ENCODE measurements around the gene PHKB. TPM values are rescaled to one million over a fixed set of nuclear protein-coding genes. Genes with fewer than 3 reads are reported as not detected.

PHKB gene
- total and polyA plus RNA-seq, 2 donors from 2014 or later = 48.3 to 80.5 TPM

DNA sequence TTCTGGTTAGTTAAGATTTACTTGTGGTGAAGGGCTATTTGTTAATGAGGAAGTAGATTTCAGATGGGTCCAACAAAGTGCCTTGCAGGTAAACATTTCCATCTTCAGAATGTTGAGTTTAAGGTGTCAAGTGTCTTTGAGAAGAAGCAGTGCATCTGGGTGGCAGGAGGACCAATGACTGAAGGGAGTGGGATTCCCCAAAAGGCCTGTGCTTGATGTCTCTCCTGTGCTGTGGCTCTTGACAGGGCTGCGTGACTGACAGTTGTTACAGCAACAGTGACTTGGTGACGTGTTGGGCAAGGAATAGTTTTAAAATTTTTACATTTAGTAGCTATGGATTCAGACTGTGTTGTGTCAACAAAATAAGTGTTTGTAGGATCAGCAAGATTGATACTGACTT, 149.9 kb downstream of the PHKB start:
- peaks cover 0 to 13% (median 12%) of the 10 kb centered on the region in 3 donors for H3K36me3 ChIP-seq (ENCODE audit: control insufficient read depth in 2 of 3, insufficient read depth in 3 of 3, low read length in 3 of 3)

DNA sequence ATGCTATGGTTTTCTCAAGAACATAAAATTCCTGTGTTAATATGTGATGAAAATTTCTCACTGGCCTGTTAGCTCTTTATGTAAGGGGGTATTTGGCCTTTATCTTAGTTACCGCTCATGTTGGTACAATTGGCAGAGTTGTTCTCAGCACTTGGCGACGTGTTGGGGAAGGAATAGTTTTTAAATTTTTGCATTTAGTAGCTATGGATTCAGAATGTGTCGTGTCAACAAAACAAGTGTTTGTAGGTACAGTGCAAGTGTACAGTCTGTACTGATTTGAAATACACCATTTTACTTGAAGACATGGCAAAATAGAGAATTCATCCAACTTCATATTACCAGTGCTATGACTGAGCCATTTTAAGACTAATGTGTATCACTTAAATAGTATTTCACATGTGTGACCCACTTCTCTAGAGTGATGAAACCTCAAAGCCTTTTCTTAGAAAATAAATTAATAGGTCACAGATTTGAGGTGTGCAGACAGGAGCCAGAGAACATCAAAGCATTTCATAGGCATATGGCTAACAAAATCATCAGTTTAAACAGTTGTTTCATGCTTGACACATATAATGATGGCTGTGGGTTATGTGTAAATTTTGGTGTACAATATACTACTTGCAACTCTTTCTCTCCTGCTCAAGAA, 150.8 kb downstream of the PHKB start:
- no peak for DNase-seq
- no peak overlapping the region for H3K4me3 ChIP-seq (ENCODE audit: low read length in 3 of 3)
- no peak overlapping the region for H3K9ac ChIP-seq (ENCODE audit: low read length in 3 of 3)
- intact Hi-C loops (cut with DNase I) = no loop called here
- TF ChIP-seq CTCF (IDR thresholded peaks at IDR 0.05; ENCODE audit: borderline replicate concordance, extremely low read depth, insufficient read depth) = no peak
- no peak for FAIRE-seq
- H3K27me3 ChIP-seq (ENCODE audit: control insufficient read depth, insufficient read depth, low read length) = no peaks in the 10 kb centered on the region
- H3K27ac ChIP-seq (ENCODE audit: low read depth in 2 of 2, low read length in 2 of 2) = no peak overlapping the region
- H3K9me3 ChIP-seq (ENCODE audit: control insufficient read depth in 2 of 3, insufficient read depth in 1 of 3, low read length in 3 of 3) = no peaks in the 10 kb centered on the region
- H3K4me1 ChIP-seq (ENCODE audit: control insufficient read depth in 2 of 3, insufficient read depth in 2 of 3, low read depth in 1 of 3, low read length in 3 of 3) = no peaks in the 10 kb centered on the region
- peaks cover 0 to 12% (median 11%) of the 10 kb centered on the region in 3 donors for H3K36me3 ChIP-seq (ENCODE audit: control insufficient read depth in 2 of 3, insufficient read depth in 3 of 3, low read length in 3 of 3)

More for the DNA sequence above, 149.9 kb downstream of the PHKB start:
- Histone ChIP-seq H3K9me3 (ENCODE audit: control insufficient read depth in 2 of 3, insufficient read depth in 1 of 3, low read length in 3 of 3) (no peaks in the 10 kb centered on the region), H3K27ac (ENCODE audit: low read depth in 2 of 2, low read length in 2 of 2) (no peak overlapping the region), H3K27me3 (ENCODE audit: control insufficient read depth, insufficient read depth, low read length) (no peaks in the 10 kb centered on the region), H3K9ac (ENCODE audit: low read length in 3 of 3) (no peak overlapping the region), H3K4me3 (ENCODE audit: low read length in 3 of 3) (no peak overlapping the region), H3K4me1 (ENCODE audit: control insufficient read depth in 2 of 3, insufficient read depth in 2 of 3, low read depth in 1 of 3, low read length in 3 of 3) (no peaks in the 10 kb centered on the region)
- intact Hi-C loops (cut with DNase I) = no loop called here
- DNase-seq = no peak
- no peak for TF ChIP-seq CTCF (IDR thresholded peaks at IDR 0.05; ENCODE audit: borderline replicate concordance, extremely low read depth, insufficient read depth)
- no peak for FAIRE-seq

DNA sequence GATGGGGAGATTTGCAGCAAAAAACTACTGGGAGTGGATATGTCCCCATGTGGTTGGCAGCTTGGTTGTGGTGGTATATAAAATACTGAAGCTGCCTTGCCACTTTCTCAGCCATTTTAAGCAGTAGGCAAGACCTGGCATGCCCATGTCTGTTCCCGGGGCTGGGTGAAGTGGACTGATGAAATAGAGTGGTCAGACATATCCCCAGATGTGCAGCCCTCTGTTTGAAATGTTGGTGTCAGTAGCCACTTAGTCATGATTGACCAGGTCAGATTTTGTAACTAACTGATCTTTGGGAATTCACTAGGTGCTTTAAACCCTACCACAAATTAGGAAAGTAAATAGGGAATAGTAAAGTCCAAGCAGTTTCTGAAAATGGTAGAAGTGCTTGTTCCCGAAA, 151.6 kb downstream of the PHKB start:
- Histone ChIP-seq H3K9me3 (ENCODE audit: control insufficient read depth in 2 of 3, insufficient read depth in 1 of 3, low read length in 3 of 3) (no peaks in the 10 kb centered on the region), H3K4me1 (ENCODE audit: control insufficient read depth in 2 of 3, insufficient read depth in 2 of 3, low read depth in 1 of 3, low read length in 3 of 3) (no peaks in the 10 kb centered on the region), H3K27me3 (ENCODE audit: control insufficient read depth, insufficient read depth, low read length) (no peaks in the 10 kb centered on the region), H3K4me3 (ENCODE audit: low read length in 3 of 3) (no peak overlapping the region), H3K9ac (ENCODE audit: low read length in 3 of 3) (no peak overlapping the region), H3K36me3 (ENCODE audit: control insufficient read depth in 2 of 3, insufficient read depth in 3 of 3, low read length in 3 of 3) (peaks cover 0 to 12% (median 11%) of the 10 kb centered on the region in 3 donors), H3K27ac (ENCODE audit: low read depth in 2 of 2, low read length in 2 of 2) (no peak overlapping the region)
- no peak for TF ChIP-seq CTCF (IDR thresholded peaks at IDR 0.05; ENCODE audit: borderline replicate concordance, extremely low read depth, insufficient read depth)
- DNase-seq (no peak), FAIRE-seq (no peak)
- intact Hi-C loops (cut with DNase I) = no loop called here

- no peaks in the 10 kb centered on the region for H3K9me3 ChIP-seq (ENCODE audit: control insufficient read depth in 2 of 3, insufficient read depth in 1 of 3, low read length in 3 of 3)
- H3K9ac ChIP-seq (ENCODE audit: low read length in 3 of 3) = no peak overlapping the region
- DNase-seq (no peak), FAIRE-seq (no peak)
- no peak overlapping the region for H3K4me3 ChIP-seq (ENCODE audit: low read length in 3 of 3)
- peaks cover 0 to 12% (median 11%) of the 10 kb centered on the region in 3 donors for H3K36me3 ChIP-seq (ENCODE audit: control insufficient read depth in 2 of 3, insufficient read depth in 3 of 3, low read length in 3 of 3)
- intact Hi-C loops (cut with DNase I) = no loop called here
- no peaks in the 10 kb centered on the region for H3K4me1 ChIP-seq (ENCODE audit: control insufficient read depth in 2 of 3, insufficient read depth in 2 of 3, low read depth in 1 of 3, low read length in 3 of 3)
- H3K27me3 ChIP-seq (ENCODE audit: control insufficient read depth, insufficient read depth, low read length) = no peaks in the 10 kb centered on the region
- no peak for TF ChIP-seq CTCF (IDR thresholded peaks at IDR 0.05; ENCODE audit: borderline replicate concordance, extremely low read depth, insufficient read depth)
- no peak overlapping the region for H3K27ac ChIP-seq (ENCODE audit: low read depth in 2 of 2, low read length in 2 of 2)
Observed at GRCh38 chr16:47613251-47613650, 152.1 kb downstream of the PHKB start.

All from kidney (tissue), 14 donors.